Esophagus (tissue), 2 donors: Measurements from ENCODE around the gene ASIC2. TPM values are rescaled to one million over a fixed set of nuclear protein-coding genes. Genes with fewer than 3 reads are reported as not detected.

Experiments
- H3K27ac ChIP-seq, 2 donors: one replicate each; pipeline ENCODE4 v1.5.1; 2013; ENCODE audit warnings: low read depth in 2 of 2, mild to moderate bottlenecking in 2 of 2, inconsistent platforms in 1 of 2, low read length in 1 of 2, moderate library complexity in 1 of 2
- H3K27me3 ChIP-seq, 2 donors: one replicate each; pipeline ENCODE4 v1.6.1; 2013; ENCODE audit warnings: low read length in 2 of 2, control low read depth in 1 of 2, mild to moderate bottlenecking in 1 of 2; ENCODE audit not compliant: insufficient read depth in 2 of 2, control insufficient read depth in 1 of 2
- H3K36me3 ChIP-seq, 2 donors: one replicate each; pipeline ENCODE4 v1.6.1; 2013; ENCODE audit warnings: low read length in 1 of 2; ENCODE audit not compliant: control insufficient read depth in 2 of 2, insufficient read depth in 2 of 2
- H3K4me1 ChIP-seq, 2 donors: one replicate each; pipeline ENCODE4 v1.6.1; 2013; ENCODE audit warnings: low read length in 1 of 2; ENCODE audit not compliant: control insufficient read depth in 2 of 2, insufficient read depth in 2 of 2
- H3K4me3 ChIP-seq, 2 donors: one replicate each; pipeline ENCODE4 v1.5.1; 2013; ENCODE audit warnings: low read length in 2 of 2, mild to moderate bottlenecking in 2 of 2, low read depth in 1 of 2, moderate library complexity in 1 of 2
- H3K9me3 ChIP-seq, 2 donors: one replicate each; pipeline ENCODE4 v1.6.1; 2013; ENCODE audit warnings: mild to moderate bottlenecking in 2 of 2, low read depth in 1 of 2, low read length in 1 of 2, moderate library complexity in 1 of 2; ENCODE audit not compliant: control insufficient read depth in 2 of 2, insufficient read depth in 1 of 2
- WGBS, 2 donors: extraction: QIAGEN DNeasy Blood & Tissue Kit; methylation state at CpG; one replicate each; pipeline ENCODE4 v1.1.7; 2013; 5-methylcytosine and 5-hydroxymethylcytosine counted together
- polyA plus RNA-seq, 2 donors: library from polyadenylated mRNA; stranded (reverse); fragments of 200-250 nt; gene quantifications; one replicate each; pipeline ENCODE4 v1.2.3, GENCODE V29; 2013
- donor health status: healthy with polysubstance abuse.
- donor health status: Bipolar disorder and iron deficiency.

Gene ASIC2
- polyA plus RNA-seq, 2 donors, result not detected

- Histone ChIP-seq H3K9me3 (no peaks in the 10 kb centered on the region), H3K4me1 (peaks cover 0 to 4% of the 10 kb centered on the region in 2 donors), H3K27ac (no peak overlapping the region), H3K27me3 (no peaks in the 10 kb centered on the region), H3K4me3 (no peak overlapping the region), H3K36me3 (no peaks in the 10 kb centered on the region)
- WGBS, 2 donors, result 48 to 60% methylated on average over 5 of the region's 5 CpGs
These were observed 173.0 kb downstream of the ASIC2 start for GRCh38 chr17:33120103-33120502.

- no peaks in the 10 kb centered on the region for H3K36me3 ChIP-seq
- H3K27me3 ChIP-seq, result no peaks in the 10 kb centered on the region
- no peak overlapping the region for H3K27ac ChIP-seq
- WGBS, 2 donors, result 66 to 71% methylated on average over 8 of the region's 8 CpGs
- H3K4me1 ChIP-seq, result peaks cover 0 to 4% of the 10 kb centered on the region in 2 donors
- H3K9me3 ChIP-seq, result no peaks in the 10 kb centered on the region
- no peak overlapping the region for H3K4me3 ChIP-seq
These were observed 174.6 kb downstream of the ASIC2 start for GRCh38 chr17:33118391-33119075.

GRCh38 chr17:33116021-33116551 lies 177.0 kb downstream of the ASIC2 start:
- 43 to 59% methylated on average over 13 of the region's 13 CpGs for whole genome bisulfite sequencing, 2 donors
- H3K4me1 ChIP-seq, result no peaks in the 10 kb centered on the region

GRCh38 chr17:33115366-33115765 lies 177.7 kb downstream of the ASIC2 start:
- Histone ChIP-seq H3K9me3 (no peaks in the 10 kb centered on the region), H3K4me1 (no peaks in the 10 kb centered on the region), H3K27me3 (no peaks in the 10 kb centered on the region), H3K27ac (no peak overlapping the region), H3K4me3 (no peak overlapping the region), H3K36me3 (no peaks in the 10 kb centered on the region)
- 52 to 69% methylated on average over 5 of the region's 5 CpGs for WGBS, 2 donors

More at GRCh38 chr17:33116021-33116551, 177.0 kb downstream of the ASIC2 start:
- Histone ChIP-seq H3K4me3 (no peak overlapping the region), H3K9me3 (no peaks in the 10 kb centered on the region), H3K27me3 (no peaks in the 10 kb centered on the region), H3K27ac (no peak overlapping the region), H3K36me3 (no peaks in the 10 kb centered on the region)

GRCh38 chr17:33113991-33114370 lies 179.1 kb downstream of the ASIC2 start:
- H3K4me3 ChIP-seq, result no peak overlapping the region
- no peaks in the 10 kb centered on the region for H3K27me3 ChIP-seq
- no peaks in the 10 kb centered on the region for H3K36me3 ChIP-seq
- WGBS, 2 donors, result 51 to 59% methylated on average over 3 of the region's 3 CpGs
- H3K27ac ChIP-seq, result no peak overlapping the region
- H3K9me3 ChIP-seq, result no peaks in the 10 kb centered on the region
- H3K4me1 ChIP-seq, result no peaks in the 10 kb centered on the region

GRCh38 chr17:33113276-33113990 lies 179.7 kb downstream of the ASIC2 start:
- H3K27ac ChIP-seq, result no peak overlapping the region
- H3K27me3 ChIP-seq, result no peaks in the 10 kb centered on the region
- no peaks in the 10 kb centered on the region for H3K9me3 ChIP-seq
- H3K4me3 ChIP-seq, result no peak overlapping the region
- 51 to 53% methylated on average over 6 of the region's 6 CpGs for WGBS, 2 donors
- no peaks in the 10 kb centered on the region for H3K4me1 ChIP-seq
- no peaks in the 10 kb centered on the region for H3K36me3 ChIP-seq

- WGBS, 2 donors, result 32 to 49% methylated on average over 4 of the region's 4 CpGs
- H3K27me3 ChIP-seq, result no peaks in the 10 kb centered on the region
- H3K4me1 ChIP-seq, result no peaks in the 10 kb centered on the region
- H3K4me3 ChIP-seq, result no peak overlapping the region
- H3K9me3 ChIP-seq, result no peaks in the 10 kb centered on the region
- no peaks in the 10 kb centered on the region for H3K36me3 ChIP-seq
- no peak overlapping the region for H3K27ac ChIP-seq
These were observed 180.3 kb downstream of the ASIC2 start for GRCh38 chr17:33112763-33113162.

- no peaks in the 10 kb centered on the region for H3K36me3 ChIP-seq
- WGBS, 2 donors, result 73 to 76% methylated on average over 5 of the region's 5 CpGs
- H3K27me3 ChIP-seq, result no peaks in the 10 kb centered on the region
- no peak overlapping the region for H3K27ac ChIP-seq
- H3K4me1 ChIP-seq, result no peaks in the 10 kb centered on the region
- H3K4me3 ChIP-seq, result no peak overlapping the region
- H3K9me3 ChIP-seq, result no peaks in the 10 kb centered on the region
These were observed 183.6 kb downstream of the ASIC2 start for GRCh38 chr17:33109336-33110072.

GRCh38 chr17:33106525-33107165 lies 186.4 kb downstream of the ASIC2 start:
- H3K36me3 ChIP-seq, result no peaks in the 10 kb centered on the region
- no peaks in the 10 kb centered on the region for H3K9me3 ChIP-seq
- WGBS, 2 donors, result 55 to 58% methylated on average over 6 of the region's 6 CpGs
- no peaks in the 10 kb centered on the region for H3K27me3 ChIP-seq
- no peaks in the 10 kb centered on the region for H3K4me1 ChIP-seq
- H3K27ac ChIP-seq, result no peak overlapping the region
- no peak overlapping the region for H3K4me3 ChIP-seq
